Right atrium auricular region (tissue), 2 donors: Measurements from ENCODE around the gene RAI1. TPM values are rescaled to one million over a fixed set of nuclear protein-coding genes. Genes with fewer than 3 reads are reported as not detected.
"Not testable (repeated sequence)": the region's sequence is repeated elsewhere in the genome, so short reads cannot be mapped to it uniquely, and the experiment has no call there.

Experiments
- DNase-seq: peaks from one replicate; pipeline ENCODE4 v3.0.0-alpha.2; 2019; ENCODE audit warnings: low spot score
- H3K27ac ChIP-seq, 2 donors: fragments of 200-600 bp; sonication (generic); 1 replicate in 1 of 2; 2 replicates in 1 of 2; pipeline ENCODE4 v1.5.1; 2016 to 2019
- H3K27me3 ChIP-seq, 2 donors: fragments of 200-600 bp; sonication (generic); one replicate each; pipeline versions ENCODE4 v1.5.1 to v1.6.0; 2017 to 2019
- H3K36me3 ChIP-seq: fragments of 200-600 bp; sonication (generic); one replicate; pipeline ENCODE4 v1.5.1; 2016
- H3K4me1 ChIP-seq, 2 donors: fragments of 200-600 bp; sonication (generic); one replicate each; pipeline versions ENCODE4 v1.5.1 to v1.6.0; 2017 to 2019
- H3K4me3 ChIP-seq, 2 donors: fragments of 200-600 bp; sonication (generic); 1 replicate in 1 of 2; 2 replicates in 1 of 2; pipeline ENCODE4 v1.5.1; 2017 to 2019; ENCODE audit warnings: mild to moderate bottlenecking in 1 of 2, moderate library complexity in 1 of 2
- H3K9me3 ChIP-seq, 2 donors: fragments of 200-600 bp; sonication (generic); one replicate each; pipeline ENCODE4 v1.5.1; 2019
- total RNA-seq, 2 donors: library from RNA; depleted of rRNA; stranded (reverse); fragments of >200 nt; gene quantifications; one replicate each; pipeline ENCODE4 v1.1.0, GENCODE V29; 2016
- TF ChIP-seq, protein P1 (sequence below), 2 donors: fragments of 200-600 bp; sonication (generic); IDR thresholded peaks; one replicate each; pipeline ENCODE4 v1.5.1; 2019; ENCODE audit warnings: antibody characterized with exemption in 2 of 2

Gene RAI1
- total RNA-seq, 2 donors from 2014 or later = 23.8 to 24.9 TPM

DNA sequence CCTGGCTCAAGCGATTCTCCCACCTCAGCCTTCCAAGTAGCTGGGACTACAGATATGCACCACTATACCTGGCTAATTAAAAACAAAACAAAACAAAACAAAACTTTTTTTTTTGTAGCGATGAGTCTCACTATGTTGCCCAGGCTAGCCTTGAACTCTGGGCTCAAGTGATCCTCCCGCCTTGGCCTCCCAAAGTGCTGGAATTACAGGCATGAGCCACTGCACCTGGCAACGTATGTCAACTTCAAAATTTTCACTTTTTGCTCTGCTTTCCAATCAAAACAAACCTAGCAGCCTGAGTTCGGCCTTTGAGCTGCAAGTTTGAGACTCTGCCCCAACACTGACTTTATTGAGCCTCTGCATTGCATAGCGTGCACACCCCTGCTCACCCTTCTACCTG lies 4.5 kb upstream of the RAI1 start:
- H3K27ac ChIP-seq = no peak overlapping the region
- TF ChIP-seq, protein P1, sequence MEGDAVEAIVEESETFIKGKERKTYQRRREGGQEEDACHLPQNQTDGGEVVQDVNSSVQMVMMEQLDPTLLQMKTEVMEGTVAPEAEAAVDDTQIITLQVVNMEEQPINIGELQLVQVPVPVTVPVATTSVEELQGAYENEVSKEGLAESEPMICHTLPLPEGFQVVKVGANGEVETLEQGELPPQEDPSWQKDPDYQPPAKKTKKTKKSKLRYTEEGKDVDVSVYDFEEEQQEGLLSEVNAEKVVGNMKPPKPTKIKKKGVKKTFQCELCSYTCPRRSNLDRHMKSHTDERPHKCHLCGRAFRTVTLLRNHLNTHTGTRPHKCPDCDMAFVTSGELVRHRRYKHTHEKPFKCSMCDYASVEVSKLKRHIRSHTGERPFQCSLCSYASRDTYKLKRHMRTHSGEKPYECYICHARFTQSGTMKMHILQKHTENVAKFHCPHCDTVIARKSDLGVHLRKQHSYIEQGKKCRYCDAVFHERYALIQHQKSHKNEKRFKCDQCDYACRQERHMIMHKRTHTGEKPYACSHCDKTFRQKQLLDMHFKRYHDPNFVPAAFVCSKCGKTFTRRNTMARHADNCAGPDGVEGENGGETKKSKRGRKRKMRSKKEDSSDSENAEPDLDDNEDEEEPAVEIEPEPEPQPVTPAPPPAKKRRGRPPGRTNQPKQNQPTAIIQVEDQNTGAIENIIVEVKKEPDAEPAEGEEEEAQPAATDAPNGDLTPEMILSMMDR (IDR thresholded peaks at IDR 0.05) = no peak
- no peaks in the 10 kb centered on the region for H3K9me3 ChIP-seq
- DNase-seq = no peak
- H3K36me3 ChIP-seq = no peaks in the 10 kb centered on the region
- H3K27me3 ChIP-seq = no peaks in the 10 kb centered on the region
- H3K4me3 ChIP-seq = no peak overlapping the region
- H3K4me1 ChIP-seq = peaks cover 0 to 19% of the 10 kb centered on the region in 2 donors

DNA sequence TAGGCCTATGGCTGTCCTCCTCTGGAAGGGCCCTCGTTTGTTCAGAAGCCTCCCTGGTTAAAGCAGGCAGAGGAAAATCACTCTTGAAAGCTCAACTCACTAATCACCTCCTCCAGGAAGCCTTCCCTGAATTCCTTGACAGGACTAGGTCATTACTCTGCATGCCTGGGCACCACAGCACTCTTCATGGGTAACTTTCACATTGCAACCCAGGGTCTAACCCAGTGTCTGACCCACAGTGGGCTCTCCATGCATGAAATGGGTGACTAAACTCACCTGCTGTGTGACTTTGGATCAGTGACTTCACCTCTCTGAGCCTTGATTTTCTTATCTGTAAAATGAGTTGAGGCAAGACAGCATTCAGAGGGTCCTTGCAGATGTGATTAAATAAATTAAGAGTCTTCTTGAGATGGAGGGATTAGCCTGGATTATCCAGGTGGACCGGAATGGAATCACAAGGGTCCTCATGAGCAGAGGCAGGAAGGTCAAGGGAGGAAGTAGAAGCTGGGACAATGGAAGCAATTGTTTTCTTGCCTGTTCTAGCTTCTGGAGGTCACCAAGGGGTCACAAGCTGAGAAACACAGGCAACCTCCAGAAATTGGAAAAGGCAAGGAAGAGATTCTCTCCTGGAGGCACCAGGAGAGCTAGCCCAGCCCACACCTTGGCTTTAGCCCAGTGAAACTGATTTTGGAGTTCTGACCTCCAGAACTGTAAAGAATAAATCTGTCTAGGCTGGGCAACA lies 3.8 kb upstream of the RAI1 start:
- H3K36me3 ChIP-seq = no peaks in the 10 kb centered on the region

DNA sequence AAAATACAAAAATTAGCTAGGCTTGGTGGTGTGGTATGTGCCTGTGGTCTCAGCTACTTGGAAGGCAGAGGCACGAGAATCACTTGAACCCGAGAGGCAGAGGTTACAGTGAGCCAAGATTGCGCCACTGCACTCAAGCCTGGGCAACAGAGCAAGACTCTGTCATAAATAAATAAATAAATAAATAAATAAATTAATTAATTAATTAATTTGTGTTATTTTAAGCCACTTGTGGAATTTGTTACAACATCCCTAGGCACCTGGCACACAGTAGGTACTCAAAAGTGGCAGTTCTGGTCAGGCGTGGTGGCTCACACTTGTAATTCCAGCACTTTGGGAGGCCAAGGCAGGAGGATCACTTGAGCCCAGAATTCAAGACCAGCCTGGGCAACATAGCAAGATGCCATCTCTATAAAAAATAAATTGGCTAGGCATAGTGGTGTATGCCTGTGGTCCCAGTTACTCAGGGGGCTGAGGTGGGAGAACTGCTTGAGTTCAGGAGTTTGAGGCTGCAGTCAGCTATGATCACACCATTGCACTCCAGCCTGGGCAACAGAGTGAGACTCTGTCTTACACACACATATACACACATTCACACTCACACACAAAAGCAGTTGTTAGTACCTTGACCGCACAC lies 3.1 kb upstream of the RAI1 start:
- not testable (repeated sequence) for H3K27me3 ChIP-seq, H3K27ac ChIP-seq, H3K4me1 ChIP-seq, DNase-seq, H3K4me3 ChIP-seq, H3K36me3 ChIP-seq, H3K9me3 ChIP-seq

More for the DNA sequence above, 3.8 kb upstream of the RAI1 start:
- no peaks in the 10 kb centered on the region for H3K9me3 ChIP-seq
- H3K4me3 ChIP-seq = no peak overlapping the region
- TF ChIP-seq, protein P1 (IDR thresholded peaks at IDR 0.05) = no peak
- DNase-seq = no peak
- peaks cover 0 to 12% of the 10 kb centered on the region in 2 donors for H3K4me1 ChIP-seq
- no peak overlapping the region for H3K27ac ChIP-seq
- no peaks in the 10 kb centered on the region for H3K27me3 ChIP-seq

DNA sequence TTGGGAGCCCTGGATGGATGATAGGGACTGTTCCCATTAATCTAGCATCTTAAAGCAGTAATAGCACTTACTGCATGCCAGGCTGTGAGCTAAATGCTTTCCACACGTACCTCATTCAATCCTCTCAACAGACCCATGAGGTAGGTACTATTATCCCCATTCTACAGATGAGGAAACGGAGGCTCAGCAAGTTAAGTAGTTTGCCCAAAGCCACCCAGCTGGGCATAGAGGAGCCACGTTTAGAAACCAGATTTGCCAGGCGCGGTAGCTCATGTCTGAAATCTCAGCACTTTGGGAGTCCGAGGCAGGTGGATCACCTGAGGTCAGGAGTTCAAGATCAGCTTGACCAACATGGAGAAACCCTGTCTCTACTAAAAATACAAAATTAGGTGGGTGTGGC lies 2.0 kb upstream of the RAI1 start:
- no peaks in the 10 kb centered on the region for H3K36me3 ChIP-seq
- H3K27ac ChIP-seq = no peak overlapping the region
- H3K4me3 ChIP-seq = no peak overlapping the region
- peaks cover 0 to 19% of the 10 kb centered on the region in 2 donors for H3K4me1 ChIP-seq
- no peaks in the 10 kb centered on the region for H3K9me3 ChIP-seq
- no peak for DNase-seq
- TF ChIP-seq, protein P1 (IDR thresholded peaks at IDR 0.05) = no peak
- H3K27me3 ChIP-seq = no peaks in the 10 kb centered on the region

DNA sequence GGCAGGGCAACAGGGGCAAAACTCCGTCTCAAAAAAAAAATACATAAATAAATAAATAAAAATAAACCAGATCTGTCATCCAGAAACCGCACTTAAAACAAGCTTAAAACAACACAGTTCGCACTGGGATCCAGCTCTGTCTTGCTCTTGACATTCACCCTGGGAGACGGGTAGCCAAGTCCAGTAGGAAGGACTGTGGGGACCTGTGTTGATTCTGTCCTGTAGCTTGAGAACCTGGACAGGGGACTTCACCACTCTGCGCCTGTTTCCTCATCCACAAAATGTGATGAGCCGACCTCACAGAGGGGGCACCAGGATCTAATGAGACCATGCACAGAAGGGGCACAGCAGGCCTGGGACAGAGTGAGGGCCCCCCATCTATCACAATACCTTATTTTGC lies 1.5 kb upstream of the RAI1 start:
- DNase-seq = no peak
- H3K27me3 ChIP-seq = no peaks in the 10 kb centered on the region
- no peaks in the 10 kb centered on the region for H3K36me3 ChIP-seq
- no peak overlapping the region for H3K4me3 ChIP-seq
- no peak overlapping the region for H3K27ac ChIP-seq
- peaks cover 0 to 24% of the 10 kb centered on the region in 2 donors for H3K4me1 ChIP-seq
- H3K9me3 ChIP-seq = no peaks in the 10 kb centered on the region
- TF ChIP-seq, protein P1 (IDR thresholded peaks at IDR 0.05) = no peak

DNA sequence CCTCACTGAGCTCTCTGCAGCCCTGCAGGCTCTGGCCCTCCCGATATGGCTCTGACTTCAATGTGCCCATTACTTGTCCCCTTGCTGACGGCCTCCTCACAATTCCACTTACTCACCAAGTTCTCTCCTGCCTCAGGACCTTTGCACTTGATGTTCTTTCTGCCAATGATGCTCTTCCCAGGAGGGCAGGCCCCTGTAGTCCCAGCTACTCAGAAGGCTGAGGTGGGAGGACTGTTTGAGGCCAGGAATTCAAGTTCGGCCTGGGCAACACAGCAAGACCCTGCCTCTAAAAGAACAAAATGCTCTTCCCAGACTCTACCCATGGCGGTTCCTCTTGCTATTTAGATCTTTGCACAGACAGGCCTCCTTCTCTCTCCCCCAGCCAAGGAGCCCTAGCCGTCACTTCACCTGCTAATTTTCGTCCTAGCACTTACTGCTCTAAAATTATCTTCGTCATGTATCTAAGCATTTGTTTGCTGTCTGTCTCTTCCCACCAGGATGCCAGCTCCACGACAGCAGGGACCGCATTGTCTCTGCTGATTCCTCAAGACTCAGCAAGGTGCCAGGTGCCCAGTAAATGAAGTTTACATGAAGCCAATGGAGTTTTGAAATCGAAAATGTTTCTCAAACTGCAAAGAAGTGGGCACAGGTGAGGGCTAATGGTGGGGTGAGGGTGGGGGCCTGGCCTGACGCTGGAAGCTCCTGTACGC lies 626 bp upstream of the RAI1 start:
- no peaks in the 10 kb centered on the region for H3K36me3 ChIP-seq
- no peaks in the 10 kb centered on the region for H3K27me3 ChIP-seq
- peak overlapping the region in 1 of 2 donors; percentile 68 for H3K4me3 ChIP-seq
- H3K9me3 ChIP-seq = no peaks in the 10 kb centered on the region
- peaks cover 0 to 33% of the 10 kb centered on the region in 2 donors for H3K4me1 ChIP-seq
- TF ChIP-seq, protein P1 (IDR thresholded peaks at IDR 0.05) = no peak
- peak overlapping the region; percentile 60 to 91 for H3K27ac ChIP-seq
- DNase-seq = no peak
